GM18867 (cell line): Measurements from ENCODE around the gene SGCD.

Experiments used
- ATAC-seq: cut with Tn5 transposase; IDR thresholded peaks from one replicate; pipeline ENCODE4 v1.9.1; 2021; ENCODE audit warnings: mild to moderate bottlenecking, moderate library complexity; ENCODE audit not compliant: unreplicated experiment

Gene SGCD

DNA sequence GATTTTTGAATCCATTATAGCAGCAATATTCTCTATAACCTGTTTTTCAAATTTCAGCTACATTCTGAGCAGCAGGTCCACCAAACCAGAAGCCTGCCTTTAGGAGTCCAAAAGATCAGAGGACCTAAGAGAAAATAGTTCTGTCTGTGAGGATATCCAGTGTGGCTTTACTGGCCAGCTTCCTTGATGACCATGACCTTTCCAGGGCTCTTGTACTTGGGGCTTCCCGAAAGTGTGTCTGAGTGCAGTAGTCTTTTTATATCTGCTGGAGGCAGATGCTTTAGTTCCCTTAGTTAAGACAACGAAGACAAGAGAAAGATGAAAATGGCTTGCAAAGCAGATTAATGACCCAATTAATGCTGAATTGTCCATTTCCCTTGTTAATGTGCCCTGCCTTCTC, 72.4 kb downstream of the SGCD start:
- no peak for ATAC-seq

DNA sequence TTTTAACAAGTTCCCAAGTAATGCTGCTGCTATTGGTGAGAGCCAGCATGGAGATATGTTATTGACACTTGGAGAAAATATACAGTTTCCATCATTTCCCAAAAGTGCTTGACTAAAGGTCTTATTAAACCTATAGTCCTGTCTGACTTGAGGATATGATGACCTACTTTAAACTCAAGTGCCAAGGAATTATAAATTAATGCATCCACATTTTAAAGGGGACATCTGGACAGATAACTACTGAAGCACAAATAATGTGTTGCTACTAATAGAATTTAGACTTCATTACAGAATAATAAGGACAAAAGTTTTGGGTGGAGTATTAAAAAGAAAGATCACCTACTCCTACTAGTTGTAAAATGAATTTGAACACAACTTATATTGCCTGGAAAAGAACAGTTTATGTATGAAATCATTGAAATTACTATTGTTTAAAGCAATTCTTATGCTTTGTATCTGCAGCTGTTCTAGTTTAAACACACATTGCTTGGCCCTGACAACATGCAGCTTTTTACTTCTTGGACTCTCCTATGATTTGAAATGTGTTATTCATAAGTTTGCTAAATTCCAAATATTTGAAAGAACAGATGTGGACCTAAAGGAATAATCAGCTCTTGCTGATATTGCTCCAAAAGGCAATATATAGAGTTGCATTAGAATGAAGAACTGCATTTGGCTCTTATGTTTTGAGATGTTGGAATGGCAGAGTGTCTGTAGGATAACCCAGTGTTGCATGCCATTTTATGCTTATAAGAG, 73.4 kb downstream of the SGCD start:
- ATAC-seq, result no peak

DNA sequence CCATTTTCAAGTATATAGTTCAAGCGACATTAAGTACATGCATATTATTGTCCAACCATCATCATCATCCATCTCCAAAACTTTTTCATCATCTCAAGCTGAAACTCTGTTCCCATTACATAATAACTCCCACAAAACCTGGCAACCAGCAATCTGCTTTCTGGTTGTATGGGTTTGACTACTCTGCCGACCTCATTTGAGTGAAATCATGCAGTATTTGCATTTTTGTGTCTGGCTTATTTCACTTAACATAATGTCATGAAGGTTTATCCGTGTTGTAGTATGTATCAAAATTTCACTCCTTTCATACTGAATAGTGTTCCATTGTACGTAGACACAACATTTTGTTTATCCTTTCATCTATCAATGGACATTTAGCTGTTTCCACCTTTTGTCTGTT, 74.8 kb downstream of the SGCD start:
- ATAC-seq, result peak; percentile 15

DNA sequence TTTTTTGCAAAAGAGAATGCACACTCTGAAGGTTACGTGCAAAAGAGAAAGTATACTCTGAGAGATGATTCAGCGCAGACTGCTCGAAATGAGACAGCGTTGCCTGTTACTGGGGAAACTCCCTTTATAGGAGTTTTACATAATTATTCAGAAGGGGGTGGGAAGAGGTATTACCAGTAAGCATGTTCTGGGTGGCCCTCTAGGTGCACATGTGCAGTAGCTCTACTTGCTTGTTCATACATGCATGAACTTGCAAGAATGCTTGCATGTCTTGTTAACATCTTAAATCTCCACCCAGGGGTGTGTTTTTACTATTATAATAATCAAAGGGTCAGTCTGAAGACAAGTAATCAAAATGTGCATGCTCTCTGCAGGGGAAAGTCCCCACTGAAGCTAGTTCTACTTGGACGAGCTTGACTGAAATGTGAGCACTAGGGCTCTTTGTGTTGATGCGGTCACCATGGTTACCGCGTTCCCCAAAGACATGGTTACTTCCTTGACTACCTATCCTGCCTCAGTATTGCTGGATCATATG, 75.5 kb downstream of the SGCD start:
- peak; percentile 97 for ATAC-seq

DNA sequence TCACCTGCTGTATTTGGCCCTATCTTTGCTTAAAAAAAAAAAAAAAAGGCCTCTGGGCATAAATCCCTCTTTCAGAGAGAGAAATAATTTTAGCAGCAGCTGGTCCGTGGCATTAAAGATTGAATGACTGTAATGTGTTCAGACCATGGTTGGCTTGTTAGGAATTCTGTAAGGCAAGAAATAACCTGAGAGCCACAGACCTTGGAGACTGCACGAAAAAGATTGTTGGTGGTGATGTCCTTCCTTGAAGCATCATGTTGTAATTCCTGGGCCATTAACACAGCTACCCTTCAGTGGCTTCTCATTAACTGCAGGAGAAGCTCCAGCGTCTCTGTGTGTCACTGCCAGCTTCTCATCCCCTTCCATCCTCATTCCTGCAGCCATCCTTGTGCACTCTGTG, 79.0 kb downstream of the SGCD start:
- no peak for ATAC-seq

DNA sequence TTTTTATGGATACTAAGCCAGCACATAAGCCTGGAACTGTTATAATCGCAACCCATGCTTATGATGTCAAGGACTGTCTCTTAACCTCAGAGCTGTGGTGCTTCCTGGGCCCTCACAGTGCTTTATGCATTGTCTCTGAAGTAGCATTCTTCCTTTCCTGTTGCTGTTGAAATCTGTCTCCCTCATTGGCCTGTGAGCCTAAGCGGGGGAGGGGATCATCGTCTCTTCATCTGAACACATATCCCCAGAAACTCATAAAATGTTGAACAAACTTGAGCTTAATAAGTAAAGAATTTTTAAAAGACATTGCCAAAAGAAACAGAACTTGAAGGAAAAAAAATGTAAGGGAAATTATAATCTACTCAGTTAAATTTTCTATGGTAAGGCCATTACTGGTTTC, 80.3 kb downstream of the SGCD start:
- no peak for ATAC-seq

DNA sequence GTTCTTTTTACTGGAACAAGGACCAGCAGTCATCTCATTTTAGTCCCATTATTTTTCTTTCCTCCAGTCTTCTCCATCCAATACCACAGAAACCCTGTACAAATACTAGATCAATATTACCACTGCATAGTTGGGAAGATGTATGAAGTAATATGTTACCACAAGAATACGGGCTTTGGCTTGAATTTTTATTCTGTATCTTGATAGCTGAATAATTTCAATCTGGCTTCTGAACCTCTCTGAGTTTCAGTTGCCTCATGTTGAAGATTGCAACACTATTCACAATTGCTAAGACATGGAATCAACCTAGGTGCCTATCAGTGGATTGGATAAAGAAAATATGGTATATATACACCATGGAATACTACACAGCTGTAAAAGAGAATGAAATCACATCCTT, 82.9 kb downstream of the SGCD start:
- ATAC-seq, result no peak

DNA sequence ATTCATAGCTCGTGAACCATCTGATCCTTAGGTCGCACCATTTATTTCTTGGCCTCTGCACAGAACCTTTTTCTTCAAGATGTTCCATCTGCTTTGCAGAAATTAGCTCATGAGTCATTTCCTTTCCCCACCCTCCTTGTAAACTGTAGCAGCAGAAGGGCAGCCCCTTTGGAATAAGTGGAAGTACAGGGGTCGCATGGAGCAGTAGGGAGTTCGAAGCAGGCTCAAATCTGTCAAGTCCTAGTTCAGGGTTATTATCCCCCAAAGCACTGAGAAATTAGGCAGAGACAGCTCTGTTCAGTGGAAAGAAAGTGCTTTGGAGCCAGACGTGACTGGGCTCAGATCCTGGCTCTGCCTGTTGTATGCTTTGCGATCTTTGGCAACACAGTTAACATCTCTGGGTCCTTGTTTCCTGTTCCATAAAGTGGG, 84.2 kb downstream of the SGCD start:
- ATAC-seq, result no peak

DNA sequence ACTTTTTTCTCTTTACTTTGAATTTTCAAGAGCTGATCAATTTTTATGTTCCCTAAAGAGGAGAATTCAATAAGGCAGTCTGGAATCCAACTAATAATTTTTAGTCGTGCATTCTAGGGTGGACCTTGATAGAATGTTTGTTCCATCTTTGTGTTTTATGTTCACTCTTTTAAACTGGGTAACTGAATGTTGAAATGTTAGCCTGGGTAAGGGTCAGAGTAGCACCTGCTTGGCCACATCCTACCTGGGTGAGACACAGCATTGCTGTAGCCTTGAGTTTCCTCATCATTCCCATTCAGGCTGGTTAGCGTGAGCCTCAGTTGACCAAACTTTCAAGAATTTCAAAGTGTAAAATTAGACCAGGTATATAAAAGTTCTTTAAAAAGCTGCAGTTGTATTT, 85.0 kb downstream of the SGCD start:
- ATAC-seq, result no peak

DNA sequence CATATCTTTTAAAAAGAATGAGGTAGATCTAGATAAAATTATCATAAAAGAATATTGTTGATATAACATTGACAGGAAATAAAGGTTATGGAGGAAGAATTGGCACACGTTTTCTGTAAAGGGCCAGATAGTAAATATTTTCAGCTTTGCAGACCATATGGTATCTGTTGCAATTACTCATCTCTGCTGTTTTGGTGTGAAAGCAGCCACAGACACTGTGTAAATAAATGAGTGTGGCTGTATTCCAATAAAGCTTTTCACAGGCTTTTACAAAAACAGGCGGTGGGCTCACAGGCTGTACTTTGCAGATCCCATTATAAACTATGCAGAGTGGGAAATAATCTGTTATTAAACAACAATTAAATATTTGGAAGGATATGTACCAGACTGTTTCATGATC, 87.4 kb downstream of the SGCD start:
- ATAC-seq, result no peak

DNA sequence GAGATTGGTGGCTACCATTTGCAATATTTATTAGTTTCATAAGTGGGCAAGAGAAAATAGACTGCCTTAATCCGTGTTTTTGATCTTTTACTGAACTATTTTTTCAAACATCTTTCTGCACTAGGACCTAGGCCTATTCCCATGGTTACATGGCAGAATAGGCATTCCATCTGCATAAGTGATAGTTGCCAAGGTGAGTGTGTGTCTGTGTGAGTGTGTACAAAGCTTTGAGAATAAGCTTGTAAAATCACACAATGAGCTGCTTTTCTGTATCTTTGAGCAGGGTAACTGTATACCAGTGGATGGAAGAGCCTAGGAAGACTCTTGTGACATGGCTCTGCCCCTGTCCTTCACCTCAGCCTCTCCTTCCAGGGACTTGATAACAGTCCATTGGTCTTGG, 92.7 kb downstream of the SGCD start:
- ATAC-seq, result no peak

DNA sequence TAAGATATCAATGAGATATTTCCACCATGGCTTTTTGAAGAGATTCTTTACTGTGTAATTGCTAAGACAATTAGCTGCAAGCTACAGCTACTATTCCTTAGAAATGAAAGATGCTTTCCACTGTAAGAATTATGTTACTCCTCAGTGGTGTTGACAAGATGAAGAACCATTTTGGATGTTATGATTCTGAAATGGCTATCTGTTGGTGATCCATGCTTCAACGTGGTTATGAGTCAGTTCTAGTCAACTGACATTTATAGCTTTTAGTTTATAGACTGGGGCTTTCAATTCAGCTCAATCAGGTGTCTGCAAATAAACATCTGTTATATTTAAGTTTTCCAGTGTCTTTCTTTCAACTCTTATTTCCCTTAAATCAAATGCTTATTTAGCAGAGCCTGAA, 93.7 kb downstream of the SGCD start:
- no peak for ATAC-seq

DNA sequence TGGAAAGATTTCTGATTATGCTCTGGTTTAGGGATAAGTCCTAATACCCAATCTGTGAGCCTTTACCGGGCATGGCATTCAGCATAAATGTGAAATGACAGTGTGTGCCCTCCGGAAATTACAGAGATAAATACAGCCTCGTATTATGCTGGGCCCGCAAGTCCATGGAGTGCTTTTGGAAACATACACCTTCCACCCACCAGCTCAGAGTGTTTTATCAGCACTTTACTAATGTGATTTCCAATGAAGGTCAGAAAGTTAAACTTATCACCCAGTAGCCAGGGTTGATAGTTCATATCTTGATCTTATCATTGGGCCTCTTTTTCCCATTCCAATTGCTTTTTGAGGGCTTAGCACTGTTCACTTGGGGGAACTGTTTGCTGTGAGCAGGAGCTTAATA, 94.8 kb downstream of the SGCD start:
- ATAC-seq, result no peak

DNA sequence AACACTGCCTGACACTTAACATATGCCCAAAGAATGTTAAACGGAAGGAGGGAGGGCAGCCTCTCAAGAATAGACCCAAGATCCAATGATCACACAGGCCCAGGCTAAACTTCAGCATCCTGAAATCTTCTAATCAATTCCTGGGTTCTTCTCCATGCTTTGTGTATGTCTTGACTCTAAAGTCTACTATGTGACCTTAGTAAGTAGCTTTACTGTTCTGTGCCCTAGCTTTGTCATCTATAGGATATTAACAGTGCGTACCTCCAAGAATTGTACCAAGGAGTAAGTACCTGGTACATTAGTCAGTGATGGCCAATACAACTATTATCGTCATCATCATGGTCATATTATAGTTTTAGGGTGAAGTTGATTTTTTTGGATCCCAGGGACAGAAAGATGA, 96.6 kb downstream of the SGCD start:
- ATAC-seq, result no peak

DNA sequence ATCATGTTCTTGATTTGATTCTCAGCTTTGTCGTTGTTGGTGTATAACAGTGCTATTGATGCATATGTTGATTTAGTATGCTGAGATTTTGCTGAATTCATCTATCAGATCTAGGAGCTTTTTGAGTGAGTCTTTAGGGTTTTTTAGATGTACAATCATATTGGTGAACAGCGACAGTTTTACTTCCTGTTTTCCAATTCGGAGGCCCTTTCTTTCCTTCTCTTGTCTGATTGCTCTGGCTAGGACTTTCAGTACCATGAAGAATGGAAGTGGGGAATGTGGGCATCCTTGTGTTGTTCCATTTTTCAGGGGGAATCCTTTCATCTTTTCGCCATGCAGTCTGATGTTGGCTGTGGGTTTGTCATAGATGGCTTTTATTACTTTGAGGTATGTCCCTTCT, 100.4 kb downstream of the SGCD start:
- peak; percentile 60 for ATAC-seq

DNA sequence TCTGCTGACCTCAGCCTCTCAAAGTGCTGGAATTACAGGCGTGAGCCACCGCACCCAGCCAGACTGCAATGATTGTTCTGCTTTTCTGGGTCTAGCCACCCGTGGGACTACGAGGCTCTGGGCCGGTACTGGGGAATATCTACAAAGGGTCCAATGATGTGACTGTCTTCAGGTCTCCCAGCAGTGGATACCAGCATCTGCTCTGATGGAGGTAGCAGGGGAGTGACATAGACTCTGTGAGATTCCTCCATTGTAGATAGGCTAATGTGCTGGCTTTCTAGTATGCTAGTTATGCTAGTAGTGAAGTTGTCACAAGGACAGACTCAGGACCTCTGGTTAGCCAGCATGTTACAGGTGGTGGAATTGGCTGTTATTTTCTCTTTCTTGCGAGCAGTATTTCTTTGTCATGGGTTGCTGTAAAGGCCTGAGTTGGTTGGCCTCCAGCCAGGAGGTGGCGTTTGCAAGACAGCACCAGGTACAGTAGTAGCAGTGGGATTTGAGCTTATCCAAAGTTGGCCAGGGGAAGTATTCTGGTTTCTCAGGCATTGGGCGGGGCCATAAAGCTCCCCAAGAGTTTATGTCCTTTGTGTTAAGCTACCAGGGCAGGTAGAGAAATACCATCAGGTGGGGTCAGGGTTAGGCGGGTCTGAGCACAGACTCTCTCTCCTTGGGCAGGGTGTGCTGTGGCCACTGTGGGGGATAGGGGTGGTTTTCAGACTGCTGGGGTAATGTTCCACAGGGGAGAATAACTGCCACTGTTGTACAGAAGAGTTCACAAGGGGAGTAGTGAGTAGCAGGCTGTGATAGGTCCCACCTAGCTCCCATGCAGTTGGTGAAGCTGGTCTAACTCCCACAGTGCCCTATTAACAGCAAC, 105.2 kb downstream of the SGCD start:
- ATAC-seq, result no peak

DNA sequence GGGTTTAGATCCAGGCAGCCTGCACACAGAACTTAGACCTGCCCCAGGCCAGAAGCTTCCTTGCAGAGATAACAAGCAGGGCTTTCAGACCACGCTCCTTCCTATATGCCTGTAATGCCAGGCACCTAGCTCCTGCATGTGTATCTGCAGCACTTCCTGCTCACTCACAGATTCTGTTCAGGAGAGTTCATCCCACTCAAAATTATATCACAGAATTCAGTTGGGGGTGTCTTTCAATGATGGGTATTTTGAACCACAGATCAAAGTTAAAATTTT, 105.8 kb downstream of the SGCD start:
- no peak for ATAC-seq

DNA sequence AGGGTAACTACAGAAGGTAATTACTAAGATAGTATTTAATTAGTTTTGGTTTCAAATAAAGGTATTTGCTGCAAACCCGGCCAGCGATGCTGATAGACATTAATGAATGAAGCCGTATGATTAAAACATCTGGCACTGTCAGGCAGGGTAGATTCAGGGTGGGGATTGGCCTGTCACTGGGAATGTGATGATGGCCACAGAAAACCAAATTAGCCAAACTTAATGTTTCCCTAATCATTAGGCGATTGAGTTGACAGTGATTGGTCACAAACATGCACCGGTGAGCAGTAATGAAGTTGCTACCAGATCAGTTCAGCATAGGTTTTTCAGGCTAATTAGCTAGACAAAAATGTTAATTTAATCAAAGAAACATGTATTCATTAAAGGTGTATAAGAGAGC, 107.5 kb downstream of the SGCD start:
- no peak for ATAC-seq

DNA sequence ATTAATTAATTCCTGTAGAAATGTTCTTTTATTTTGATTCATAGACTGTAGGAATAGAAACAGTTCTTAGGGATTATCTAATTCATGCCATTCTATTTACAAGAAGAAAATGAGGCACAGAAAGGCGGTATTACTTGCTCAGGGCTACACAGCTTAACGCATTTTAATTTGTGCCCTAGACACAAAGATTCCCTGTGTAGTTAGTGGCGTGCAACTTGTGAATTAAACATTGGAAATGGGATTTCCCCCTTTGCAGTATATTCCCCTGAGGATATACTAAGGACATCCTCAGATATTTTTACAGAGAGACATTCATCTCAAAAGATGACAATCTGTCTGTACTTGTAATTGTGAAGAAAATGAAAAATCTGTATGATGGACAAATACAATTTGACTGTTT, 108.1 kb downstream of the SGCD start:
- no peak for ATAC-seq

DNA sequence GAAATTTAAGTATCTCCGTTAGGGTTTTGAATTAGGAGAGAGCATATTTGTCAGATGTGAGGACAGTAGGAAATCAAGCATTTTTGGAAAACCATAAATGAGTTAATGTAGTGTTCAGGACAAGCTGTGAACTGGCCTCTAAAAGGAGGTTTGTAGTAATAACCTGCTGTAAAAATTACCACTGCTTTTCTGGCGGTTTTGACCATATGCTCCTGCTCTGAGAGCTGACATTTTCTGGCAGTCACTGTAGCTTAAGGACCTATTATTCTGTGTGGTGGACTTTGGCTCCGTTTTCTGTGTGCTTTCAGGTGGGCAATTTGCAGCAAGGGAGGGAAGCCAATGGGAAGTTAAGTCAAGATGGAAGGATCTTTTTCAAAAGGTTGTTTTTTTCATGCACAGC, 111.1 kb downstream of the SGCD start:
- ATAC-seq, result no peak

DNA sequence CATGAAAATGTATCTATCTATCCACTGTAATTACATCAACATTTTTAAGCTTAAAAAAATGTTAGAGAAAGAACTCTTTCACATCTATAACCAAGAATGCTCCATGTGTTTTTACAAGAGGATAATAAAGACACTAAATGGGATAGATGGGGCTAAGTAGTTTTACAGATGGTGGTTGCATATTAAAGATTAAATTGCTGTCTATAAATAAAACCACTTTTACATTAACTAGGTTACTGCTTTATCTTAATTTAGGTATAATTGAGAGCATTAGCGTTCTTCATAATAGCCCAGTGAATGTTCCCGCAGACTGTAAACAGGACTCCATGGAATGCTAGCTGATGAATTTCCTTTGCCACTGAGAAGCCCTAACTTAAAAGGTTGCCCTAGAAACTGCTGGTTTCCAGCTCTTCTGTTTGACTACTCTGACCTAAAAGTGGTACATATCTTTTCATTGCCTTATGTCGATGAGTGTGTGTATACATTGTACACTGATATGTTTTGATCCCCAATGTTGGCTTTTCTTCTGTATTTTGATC, 117.9 kb downstream of the SGCD start:
- ATAC-seq, result no peak

DNA sequence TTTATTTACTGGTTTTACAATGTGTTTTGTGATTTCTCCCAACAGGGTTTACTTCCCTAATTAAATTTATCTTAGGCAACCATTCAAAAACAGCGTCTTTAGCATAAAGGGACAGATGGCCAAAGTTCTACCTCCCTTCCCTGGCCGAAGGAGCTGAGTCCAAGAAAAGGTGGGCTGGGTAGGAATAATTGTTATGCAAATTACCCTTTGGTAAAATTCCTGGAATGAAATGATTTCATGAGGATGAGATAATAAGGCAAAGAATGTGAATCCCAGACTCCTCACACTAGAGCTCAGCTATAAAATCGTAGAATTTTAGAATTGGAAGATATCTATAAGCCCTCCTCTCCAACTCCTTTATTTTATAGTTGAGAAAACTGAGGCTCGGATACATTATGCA, 119.6 kb downstream of the SGCD start:
- ATAC-seq, result no peak
